Measurements from ENCODE around the gene C4orf36.

The C4orf36 gene, protein sequence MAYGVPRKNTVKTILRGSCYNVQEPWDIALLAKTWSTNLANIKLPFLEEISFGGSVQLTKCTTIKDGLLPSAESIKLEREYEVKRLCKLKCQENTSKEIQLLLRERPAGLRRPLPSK

DNA sequence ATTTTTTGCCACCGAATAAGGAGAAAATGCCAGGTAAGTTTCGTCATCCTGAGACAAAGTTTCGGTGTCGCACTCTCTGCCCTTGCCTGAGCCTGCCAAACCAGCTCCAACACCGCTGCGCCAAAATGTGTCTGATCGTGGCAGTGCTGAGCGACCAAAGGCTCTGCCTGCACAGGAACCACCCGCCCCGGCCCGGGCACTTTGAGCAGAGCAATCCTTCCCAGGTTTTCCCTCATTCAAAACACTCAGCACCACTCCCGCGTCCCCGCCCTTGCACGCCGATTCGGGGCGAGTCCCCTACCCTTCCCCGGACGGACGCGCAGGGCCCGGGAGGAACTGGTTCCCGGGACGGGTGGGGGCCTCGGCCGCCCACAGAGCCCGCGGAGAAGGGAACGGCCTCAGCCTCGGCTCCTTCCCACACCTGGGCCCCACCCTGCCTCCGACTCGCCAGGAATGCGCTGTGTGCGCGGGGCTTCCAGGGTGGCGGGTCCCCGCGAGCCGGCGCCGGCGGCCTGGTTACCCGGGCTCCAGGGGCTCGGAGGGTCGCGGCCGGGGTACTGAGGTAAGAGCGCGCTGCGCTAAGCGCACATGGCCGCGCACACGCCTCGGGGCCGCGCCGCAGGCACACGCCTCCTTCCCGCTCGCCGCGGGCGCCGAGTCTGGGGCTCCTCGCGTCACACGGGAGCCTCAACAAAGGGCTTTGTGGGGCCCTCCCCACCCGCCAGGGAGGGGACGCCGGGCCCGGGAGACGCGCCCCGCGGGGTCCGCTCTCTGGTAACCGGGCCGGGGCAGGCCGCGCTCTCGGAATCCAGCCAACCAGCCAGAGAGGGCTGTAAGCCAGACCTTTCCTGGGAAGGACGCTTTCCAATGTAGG is at the start of gene C4orf36:
Gene C4orf36 (minus strand): TSS at position 661 of the 874 bp plus-strand sequence. CDS start 902 bp downstream, outside the sequence.
- TF ChIP-seq, protein P1, sequence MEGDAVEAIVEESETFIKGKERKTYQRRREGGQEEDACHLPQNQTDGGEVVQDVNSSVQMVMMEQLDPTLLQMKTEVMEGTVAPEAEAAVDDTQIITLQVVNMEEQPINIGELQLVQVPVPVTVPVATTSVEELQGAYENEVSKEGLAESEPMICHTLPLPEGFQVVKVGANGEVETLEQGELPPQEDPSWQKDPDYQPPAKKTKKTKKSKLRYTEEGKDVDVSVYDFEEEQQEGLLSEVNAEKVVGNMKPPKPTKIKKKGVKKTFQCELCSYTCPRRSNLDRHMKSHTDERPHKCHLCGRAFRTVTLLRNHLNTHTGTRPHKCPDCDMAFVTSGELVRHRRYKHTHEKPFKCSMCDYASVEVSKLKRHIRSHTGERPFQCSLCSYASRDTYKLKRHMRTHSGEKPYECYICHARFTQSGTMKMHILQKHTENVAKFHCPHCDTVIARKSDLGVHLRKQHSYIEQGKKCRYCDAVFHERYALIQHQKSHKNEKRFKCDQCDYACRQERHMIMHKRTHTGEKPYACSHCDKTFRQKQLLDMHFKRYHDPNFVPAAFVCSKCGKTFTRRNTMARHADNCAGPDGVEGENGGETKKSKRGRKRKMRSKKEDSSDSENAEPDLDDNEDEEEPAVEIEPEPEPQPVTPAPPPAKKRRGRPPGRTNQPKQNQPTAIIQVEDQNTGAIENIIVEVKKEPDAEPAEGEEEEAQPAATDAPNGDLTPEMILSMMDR (IDR thresholded peaks at IDR 0.05): no peak

DNA sequence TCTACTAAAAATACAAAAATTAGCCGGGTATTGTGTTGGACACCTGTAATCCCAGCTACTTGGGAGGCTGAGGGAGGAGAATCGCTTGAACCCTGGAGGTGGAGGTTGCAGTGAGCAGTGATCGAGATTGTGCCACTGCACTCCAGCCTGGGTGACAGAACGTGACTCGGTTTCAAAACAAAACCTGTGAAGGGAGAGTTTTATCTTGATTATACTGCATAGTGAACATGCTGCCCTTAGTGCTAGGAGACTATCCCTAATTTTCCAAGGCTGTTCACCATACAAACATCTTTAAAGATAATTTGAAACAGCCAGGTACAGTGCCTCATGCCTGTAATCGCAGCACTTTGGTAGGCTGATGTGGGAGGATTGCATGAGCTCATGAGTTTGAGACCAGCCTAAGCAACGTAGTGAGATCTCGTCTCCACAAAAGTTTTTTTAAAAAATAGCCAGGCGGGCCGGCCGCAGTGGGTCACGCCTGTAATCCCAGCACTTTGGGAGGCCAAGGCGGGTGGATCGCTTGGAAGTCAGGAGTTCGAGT is 48.8 kb upstream of the C4orf36 start:
- TF ChIP-seq, protein P1 (IDR thresholded peaks at IDR 0.05): no peak

DNA sequence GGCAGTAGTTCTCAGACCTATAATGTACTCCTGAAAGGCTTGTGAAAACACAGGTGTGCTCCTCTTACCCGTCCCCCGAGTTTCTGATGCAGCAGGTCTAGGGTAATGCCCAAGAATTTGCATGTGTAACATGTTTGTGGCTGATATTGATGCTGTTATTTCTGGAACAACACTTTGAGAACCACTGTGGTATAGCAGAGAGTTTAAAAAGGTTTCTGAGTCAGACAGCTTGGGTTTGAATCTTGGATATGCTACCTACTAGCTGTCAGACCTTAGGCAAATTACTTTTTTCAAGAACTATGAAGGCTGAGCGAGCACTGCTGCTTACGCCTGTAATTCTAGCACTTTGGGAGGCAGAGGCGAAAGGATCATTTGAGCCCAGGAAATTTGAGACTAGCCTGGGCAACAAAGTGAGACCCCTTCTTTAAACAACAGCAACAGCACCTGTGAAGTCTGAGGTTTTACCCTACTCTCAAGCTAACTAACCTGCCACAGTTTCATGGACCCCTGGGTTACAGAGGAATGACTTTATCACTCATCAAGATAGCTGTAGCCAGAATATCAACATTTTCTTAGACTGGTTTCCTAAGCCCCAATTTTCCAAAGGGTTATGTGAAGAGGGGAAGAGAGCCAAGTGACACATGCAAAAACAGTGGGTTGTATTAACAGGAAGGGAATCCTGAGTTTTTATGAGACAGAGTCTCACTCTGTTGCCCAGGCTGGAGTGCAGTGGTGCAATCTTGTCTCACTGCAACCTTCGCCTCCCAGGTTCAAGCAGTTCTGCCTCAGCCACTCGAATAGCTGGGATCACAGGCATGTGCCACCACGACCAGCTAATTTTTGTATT is 47.7 kb upstream of the C4orf36 start:
- TF ChIP-seq, protein P1 (IDR thresholded peaks at IDR 0.05): no peak

DNA sequence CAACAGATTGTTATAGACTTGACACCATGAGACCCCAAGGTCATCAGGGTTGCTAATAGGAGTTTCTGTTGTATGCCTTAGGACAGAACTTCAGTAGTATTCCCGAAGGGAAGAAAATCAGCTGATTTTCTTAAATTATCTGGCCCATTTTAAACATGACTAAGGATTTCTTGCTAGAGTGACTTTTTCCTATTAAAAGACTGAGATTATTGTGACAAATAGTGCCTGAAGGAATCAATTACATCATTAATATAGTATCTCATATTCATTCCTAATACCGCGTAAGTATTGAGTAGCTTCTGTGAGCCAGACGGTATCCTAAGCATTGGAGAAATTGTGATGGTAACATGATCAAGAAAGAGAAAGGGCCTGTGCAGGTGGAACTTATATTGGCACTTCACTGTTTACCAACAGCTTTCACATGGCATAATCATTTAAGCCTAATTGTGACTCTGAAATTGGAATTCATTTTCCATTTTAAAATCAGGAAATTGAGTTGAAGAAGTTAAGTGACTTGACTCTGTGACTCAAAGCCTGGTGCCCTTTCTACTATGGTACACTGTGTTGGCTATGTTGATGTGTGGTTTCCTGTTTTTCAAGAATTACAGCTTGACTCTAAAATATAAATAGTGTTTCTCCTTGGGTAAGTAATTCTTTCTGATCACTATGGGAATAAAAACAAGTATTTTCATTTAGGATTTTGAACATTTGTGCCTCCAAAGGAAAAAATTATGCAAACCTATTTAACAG is 46.7 kb upstream of the C4orf36 start:
- TF ChIP-seq, protein P1 (IDR thresholded peaks at IDR 0.05): no peak

DNA sequence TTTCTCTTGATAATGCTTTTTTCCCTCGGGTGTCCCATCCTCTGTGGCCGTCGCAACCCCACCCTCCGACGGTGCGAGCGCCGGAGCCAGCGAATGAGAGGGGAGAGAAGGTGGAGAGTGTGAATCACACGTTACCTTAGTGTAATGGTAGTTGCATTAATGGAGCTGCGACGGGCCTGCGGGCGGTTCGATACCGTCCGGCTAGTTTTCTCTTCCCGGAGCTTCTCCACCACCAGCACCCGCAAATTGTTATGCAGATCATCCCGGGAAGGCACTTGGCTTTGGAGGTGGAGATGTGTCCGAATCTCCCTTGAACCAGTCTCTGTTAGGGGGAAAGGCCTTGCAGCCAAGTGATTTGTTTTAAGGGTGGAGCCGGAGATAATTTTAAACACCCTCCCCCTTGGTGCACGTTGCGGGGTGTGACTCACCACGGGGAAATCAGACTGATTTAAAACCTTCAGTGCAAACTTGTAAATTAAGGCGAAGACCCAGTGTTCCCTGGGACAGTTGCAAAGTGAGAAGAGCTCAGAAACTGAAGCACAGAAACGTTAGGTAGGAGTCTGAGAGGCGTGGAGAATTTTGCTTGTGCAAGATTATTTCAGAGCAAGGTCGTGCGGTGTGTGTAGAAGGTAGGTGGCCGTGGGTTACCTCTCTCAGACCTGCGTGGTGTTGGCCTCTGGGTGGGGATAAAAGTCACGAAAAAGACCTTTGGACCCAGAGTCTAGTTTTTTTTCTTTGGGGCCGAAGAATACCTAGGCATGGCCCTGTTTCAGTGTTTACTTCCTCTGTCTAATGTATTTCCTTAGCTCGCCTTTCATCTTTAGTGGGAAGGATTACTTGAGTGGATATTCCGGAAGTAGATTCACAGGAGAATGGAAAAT is 43.9 kb upstream of the C4orf36 start:
- TF ChIP-seq, protein P1 (IDR thresholded peaks at IDR 0.05): no peak

DNA sequence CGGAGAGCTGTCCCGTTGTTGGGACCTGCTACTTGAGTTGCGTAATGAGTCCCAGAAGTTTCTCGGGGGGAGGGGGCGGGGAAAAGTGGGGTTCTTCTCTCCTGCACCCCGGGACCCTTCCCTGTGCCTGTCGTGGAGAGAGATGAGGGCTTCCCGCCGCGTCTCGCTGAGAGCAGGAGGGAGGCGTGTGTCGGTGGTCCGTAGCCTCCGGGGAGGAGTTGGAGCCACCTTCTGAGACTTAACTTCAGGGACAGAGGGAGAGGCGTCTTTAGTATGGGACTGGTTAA is 43.3 kb upstream of the C4orf36 start:
- TF ChIP-seq, protein P1 (IDR thresholded peaks at IDR 0.05): no peak

All from LNCAP (cell line).